Ecto neural progenitor cell (in vitro differentiated cells): ENCODE data around the gene PURA.

ENCODE experiments used
- DNase-seq: peaks from one replicate; pipeline ENCODE4 v3.0.0-alpha.2; 2018; ENCODE audit warnings: low spot score

Gene PURA

DNA sequence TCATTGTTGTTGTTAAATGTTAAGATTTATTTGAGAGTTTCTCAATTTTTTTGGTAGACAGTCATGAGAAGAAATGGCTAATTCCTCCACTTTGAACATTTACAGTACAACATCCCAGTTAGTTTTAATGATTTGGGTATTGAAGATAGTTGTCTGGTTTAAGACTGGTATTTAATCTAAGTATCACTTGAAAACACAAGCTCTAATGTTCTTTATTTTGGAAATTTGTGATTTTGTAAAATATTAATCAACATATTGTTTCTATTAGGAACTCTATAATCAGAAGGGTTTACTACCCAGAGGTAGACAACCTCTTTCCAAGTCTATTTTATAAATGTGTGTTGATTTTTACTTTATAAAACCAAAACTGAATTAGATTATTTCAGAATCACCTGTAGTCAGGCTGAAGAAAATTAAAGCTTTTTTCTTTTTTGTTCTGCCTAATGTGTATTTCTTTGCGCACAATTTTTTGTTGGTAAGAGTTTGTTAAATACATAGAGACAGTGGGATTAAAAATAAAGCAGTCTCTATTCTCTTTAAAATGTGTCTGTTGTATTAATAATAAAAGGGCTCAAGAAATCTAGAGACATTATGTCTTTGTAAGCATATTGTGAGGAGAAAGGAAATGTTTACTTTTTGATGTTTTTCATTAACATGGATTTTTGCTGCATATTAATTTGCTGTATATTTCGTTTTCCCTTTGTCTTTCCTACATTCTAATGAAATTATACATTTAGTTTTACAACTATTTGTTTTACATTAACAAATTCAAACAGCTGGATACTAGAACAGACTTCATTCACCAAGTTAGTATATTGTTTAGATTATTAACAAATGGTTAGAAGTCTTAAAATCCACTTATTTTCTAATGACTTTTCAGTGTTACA lies 3.9 kb upstream of the PURA start:
- DNase-seq = no peak

DNA sequence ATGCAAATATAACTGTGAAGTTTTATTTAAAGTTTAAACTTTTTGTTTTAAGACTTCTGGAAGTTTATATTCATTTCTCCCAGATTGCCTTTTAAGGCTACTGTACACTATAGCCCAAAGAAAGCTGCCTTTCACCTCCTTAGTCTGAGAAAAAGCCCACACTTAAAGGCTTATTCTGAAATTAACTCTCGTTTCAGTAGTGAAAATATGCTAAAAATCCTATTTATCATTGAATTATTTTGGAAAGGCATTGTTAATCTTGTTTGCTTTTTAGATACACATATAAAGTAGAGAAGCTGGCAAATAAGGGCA lies 3.3 kb upstream of the PURA start:
- DNase-seq = no peak

GRCh38 chr5:140111011-140111858 lies 2.7 kb upstream of the PURA start:
- peak; percentile 50 for DNase-seq

- DNase-seq = peak; percentile 49
Observed at GRCh38 chr5:140111859-140112551, 1.9 kb upstream of the PURA start.

DNA sequence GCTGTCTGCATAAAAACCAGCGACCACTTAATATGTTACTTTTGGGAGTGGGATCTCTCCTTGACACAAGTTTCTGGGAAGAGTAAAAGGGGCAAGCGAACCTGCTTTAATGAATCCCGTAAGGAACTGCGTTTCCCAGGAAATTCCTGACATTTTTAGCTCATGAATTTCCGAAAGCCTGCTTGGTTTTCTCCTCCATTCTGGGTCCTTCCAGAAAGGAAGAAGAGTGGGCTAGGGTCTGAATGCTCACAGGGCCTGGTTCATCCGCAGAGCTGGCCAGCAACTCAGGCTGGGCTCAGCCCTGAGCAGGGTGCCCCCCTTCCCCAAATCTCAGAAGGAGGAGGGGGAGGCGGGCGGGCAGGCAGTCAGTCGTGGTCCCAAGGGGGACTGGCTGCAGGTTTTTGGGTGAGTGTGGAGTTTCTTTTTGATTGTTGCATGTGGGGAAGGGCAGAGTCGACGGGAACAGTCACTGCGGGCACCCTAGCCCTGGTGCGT lies 1.2 kb upstream of the PURA start:
- peak; percentile 60 for DNase-seq

DNA sequence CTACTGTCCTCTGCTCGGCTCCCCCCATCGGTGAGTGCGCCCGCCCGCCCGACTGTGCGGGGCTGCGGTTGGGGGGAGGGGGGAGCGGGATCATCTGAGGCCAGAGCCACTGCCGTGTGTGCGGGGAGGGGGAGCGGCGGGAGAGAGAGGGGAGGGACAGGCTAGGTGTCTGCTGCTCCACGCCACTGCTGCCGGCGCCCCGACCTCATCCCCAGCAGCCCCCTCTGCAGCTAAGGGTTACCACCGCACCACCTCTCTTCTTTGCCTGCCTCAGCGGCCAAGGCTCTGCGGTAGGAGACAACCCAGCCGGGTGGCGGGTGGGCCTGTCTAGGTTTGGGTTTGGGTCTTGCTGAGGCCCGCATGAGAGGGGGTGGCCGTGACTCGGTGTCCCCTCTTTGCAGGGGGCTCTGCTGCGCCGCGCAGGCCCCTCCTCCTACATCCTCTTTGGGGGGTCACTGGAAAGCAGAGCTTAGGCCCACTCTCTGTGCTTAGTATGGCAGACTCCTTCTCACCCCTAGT lies 670 bp upstream of the PURA start:
- no peak for DNase-seq

- peak; percentile 75 for DNase-seq
Observed at GRCh38 chr5:140114341-140115185, 654 bp downstream of the PURA start.

DNA sequence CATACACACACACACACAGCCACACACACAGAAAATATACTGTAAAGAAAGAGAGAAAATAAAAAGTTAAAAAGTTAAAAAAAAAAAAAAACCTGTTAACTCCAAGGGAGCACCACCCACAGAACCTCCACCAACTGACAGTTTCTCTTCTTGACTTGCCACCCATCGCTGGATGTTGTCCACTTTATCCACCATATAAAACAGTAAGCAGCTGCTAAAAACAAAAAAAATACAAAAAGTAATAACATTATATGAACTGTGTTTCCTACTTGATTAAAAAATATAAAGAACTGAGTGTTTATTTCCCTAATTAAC lies 1.2 kb downstream of the PURA start:
- no peak for DNase-seq

- DNase-seq = no peak
Observed at GRCh38 chr5:140116716-140117115, 2.8 kb downstream of the PURA start.

GRCh38 chr5:140117523-140117922 lies 3.6 kb downstream of the PURA start:
- DNase-seq = no peak

DNA sequence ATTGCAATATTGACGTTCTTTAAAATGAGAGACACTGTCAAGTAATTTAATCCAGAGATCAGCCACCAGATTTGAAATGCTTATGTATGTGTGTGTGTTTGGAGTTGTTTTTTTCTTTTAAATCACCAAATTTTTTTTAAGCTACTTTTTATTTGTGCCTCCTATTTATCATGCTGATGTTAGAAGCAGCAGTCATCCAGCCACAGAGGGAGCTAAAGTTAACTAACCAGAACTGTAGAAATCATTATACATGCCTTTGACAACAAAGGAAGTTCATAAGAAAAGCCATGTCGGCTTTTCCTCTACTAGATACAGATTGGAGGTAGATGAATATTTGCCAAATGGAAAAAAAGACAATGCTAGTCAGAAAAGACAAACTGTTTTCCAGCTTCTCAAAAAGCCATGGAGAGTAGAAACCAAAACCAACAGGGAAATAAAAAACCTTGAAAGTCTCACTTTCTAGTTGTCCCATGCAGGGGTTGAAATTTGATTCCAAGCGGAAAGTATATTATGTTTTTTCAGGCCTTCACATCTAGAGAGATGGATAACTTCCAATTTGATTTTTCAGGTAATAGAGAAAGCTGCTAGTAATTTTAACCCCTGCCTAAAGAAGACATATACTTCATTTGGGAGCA lies 4.5 kb downstream of the PURA start:
- DNase-seq = no peak

GRCh38 chr5:140125637-140126036 lies 11.7 kb downstream of the PURA start, which contains the start of gene IGIP:
IGIP (plus strand) TSS chr5:140125937; CDS start chr5:140128477, 2,540 bp downstream.
- no peak for DNase-seq

- DNase-seq = no peak
Observed at GRCh38 chr5:140126315-140127012, 12.6 kb downstream of the PURA start.

GRCh38 chr5:140128376-140128775 lies 14.5 kb downstream of the PURA start:
- no peak for DNase-seq

- no peak for DNase-seq
Observed at GRCh38 chr5:140130949-140131733, 17.2 kb downstream of the PURA start.

DNA sequence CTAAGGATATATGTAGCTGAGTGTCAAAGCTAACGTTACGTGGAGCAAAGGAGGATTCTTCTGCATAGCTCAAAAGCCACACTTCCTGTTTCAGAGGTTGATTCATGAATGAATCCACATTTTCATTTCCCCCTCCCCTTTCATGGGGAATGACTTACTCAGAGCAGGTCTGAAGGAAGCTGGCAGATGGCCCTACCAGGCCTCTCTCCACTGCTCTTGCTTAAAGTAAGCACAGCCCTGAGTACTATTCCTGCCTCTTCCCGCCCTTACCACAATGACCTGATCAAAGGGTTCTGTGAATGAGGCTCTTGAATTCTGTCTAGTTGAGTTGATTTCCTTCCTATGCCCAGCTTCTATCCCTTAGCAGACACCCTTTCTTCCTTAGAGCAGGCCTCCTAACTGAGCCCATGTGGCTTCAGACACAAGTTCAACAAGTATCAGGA lies 18.1 kb downstream of the PURA start:
- no peak for DNase-seq

- no peak for DNase-seq
Observed at GRCh38 chr5:140133514-140134167, 19.7 kb downstream of the PURA start.

GRCh38 chr5:140134277-140134935 lies 20.5 kb downstream of the PURA start:
- no peak for DNase-seq
